HG03521 (cell line): ENCODE measurements around the gene MCOLN2.
"Not testable (repeated sequence)": the region's sequence is repeated elsewhere in the genome, so short reads cannot be mapped to it uniquely, and the experiment has no call there.

Experiments
- ATAC-seq: cut with Tn5 transposase; IDR thresholded peaks from one replicate; pipeline ENCODE4 v1.9.1; 2021; ENCODE audit warnings: mild to moderate bottlenecking, moderate library complexity; ENCODE audit not compliant: unreplicated experiment

MCOLN2 gene

DNA sequence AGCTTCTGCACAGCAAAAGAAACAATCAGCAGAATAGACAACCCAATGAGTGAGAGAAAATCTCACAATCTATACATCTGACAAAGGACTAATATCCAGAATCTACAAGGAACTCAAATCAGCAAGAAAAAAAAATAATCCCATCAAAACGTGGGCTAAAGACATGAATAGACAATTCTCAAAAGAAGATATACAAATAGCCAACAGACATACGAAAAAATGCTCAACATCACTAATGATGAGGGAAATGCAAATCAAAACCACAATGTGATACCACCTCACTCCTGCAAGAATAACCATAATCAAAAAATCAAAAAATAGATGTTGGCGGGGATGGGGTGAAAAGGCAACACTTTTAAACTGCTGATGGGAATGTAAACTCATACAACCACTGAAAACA is 10.4 kb downstream of the MCOLN2 start:
- not testable (repeated sequence) for ATAC-seq

DNA sequence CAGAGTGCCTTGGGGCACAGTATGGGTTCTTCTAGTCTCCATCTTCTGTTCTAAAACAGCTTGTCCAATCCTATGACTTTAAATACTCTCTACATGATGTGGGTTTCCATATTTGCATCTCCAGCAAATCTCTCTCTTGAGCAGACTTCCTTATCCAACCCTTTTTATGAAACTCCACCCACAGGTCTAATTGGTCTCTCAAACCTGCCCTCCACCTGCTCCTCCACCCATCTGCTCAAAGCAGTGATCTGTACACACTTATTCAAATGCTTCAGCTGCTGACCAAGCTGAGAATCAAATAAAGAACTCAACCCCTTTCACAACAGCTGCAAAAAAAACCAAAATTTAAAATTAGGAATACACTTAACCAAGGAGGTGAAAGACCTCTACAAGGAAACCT is 11.5 kb downstream of the MCOLN2 start:
- peak; percentile 53 for ATAC-seq

DNA sequence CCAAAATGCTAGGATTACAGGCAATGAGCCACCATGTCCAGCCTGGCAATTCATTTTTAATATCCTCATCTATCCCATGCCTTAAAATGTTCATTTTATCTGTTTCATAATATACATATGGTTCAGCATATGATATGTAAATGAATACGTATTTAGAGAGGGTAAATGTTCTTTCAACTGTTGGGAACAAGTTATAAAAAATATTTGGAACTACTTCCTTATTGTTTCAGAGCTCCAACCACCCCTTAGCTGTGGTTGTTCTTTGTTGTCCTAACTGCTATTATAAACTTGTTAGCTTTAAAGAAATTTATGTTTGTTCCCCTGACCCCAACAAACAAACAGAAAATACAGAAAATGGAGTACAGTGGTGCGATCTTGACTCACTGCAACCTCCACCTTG is 14.5 kb downstream of the MCOLN2 start:
- ATAC-seq: no peak

DNA sequence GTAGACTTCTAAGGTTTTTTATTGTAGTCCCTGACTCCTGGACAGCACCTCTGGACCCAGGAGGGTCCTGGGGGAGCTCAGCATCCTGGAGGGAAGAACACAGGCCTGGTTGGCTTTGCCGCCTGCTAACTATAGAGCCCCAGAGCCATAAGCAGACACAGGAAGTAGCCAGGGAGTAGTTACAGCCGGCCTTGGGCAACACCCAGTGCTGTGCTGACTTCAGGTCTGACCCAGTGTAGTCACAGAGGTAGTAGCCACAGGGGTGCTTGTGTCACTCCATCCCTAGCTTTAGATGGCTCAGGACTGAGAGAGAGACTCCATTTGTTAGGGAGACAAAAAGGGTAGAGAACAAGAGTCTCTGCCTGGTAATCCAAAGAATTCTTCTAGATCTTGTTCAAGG is 21.9 kb downstream of the MCOLN2 start:
- ATAC-seq: no peak

DNA sequence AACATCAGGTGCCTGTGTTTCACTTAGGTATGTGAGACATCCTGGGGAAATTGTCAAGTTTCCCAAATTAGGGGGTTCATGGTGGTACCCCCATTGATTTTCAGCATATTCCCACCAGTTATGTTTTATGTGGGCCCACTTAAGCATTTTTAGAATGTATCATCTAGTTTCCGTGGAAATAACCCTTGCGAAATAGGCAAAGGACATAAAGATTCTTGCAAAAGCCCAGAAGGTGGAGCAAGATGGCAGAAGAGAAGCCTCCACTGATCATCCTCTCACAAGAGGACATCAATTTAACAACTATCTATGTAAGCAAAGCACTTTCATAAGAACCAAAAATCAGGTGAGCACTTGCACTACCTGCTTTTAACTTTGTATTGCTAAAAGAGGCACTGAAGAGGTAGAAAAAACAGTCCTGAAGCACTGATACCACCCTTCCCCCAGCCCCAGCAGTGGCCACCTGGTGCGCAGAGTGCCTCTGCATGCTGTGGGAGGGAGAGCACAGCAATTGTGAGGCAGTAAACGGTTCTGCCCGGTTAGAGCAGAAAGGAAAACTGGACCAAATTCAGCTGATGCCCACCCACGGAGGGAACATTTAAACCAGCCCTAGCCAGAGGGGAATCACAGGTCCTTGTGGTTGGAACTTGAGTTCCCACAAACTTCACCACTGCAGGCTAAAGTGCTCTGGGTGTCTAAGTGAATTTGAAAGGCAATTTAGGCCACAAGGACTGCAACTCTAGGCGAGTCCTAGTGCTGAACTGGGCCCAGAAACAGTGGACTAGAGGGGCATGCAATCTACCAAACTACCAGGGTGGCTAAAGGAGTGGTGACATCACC is 23.2 kb downstream of the MCOLN2 start:
- ATAC-seq: peak; percentile 47

DNA sequence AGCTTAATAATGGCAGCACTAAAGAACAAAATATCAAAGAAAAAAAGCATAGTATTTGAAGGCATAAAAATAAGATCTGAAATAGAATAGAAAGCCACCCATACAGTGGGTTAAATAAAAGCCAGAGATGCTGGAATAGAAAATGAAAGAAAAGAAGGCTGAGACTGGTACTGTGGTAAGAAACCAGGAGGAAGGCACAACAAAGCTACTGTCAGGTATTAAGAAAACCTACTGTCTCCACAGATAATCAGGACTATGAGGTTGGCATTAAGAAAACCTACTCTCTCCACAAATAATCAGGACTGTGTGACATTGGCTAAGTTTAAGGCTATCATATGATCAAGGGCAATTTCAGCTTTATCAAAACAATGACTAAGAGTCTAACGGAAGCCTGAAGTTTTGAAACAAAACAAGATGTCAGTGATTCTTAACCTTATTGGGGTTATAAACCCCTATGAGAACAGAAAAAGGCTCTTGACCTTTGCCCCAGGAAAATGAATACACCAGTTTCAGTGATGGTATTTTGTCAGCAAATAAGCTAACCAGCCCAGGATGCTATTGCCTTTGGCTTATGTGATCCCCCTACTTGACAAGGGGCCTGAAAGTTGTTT is 24.4 kb downstream of the MCOLN2 start:
- no peak for ATAC-seq

DNA sequence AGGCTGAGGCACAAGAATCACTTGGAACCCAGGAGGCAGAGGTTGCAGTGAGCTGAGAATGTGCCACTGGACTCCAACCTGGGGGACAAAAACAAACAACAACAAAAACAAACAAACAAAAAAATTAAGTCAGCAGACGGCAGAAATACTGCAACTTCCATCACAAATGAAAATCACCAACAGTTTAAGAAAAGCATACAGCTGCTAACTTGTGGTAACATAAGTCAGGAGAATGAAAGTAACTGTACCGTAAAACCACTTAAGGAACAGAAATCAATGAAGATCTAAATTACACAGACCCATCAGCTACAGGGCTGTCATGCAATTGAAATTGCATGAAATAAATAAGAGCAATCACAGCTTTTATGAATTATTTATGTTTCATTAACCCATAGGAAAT is 25.0 kb downstream of the MCOLN2 start:
- ATAC-seq: no peak

DNA sequence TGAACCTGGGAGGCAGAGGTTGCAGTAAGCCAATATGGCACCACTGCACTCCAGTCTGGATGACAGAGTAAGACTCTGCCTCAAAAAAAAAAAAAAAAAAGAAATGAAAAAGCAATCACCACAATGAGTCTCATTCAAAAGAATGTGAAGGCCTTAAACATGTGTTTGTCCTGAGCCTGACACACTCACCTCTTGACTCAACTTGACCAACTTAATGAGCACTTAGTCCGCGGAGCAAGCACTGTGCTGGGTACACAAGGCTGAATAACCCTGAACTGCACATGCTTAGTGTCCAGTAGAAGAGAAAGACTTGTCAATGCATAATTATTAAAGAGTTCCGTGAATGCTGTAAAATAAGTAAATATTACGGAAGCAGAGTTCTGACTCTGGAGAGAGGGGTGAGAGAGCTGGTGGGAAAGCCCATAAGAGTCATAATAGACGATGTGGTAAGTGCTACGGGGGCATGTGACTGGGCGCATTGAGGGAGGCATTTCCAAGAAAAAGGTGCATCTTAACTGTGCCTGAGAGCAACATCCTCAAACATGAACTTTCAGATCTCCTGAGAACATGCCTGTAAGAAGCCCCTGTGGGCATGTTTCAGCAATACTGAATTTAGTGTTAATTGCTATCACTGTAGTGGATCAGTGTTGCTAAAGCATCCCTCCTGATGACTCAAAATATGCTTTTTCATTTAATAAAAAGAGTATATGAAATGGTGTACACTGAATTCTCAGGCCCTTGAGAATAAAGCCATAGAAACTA is 27.2 kb downstream of the MCOLN2 start:
- peak; percentile 48 for ATAC-seq

DNA sequence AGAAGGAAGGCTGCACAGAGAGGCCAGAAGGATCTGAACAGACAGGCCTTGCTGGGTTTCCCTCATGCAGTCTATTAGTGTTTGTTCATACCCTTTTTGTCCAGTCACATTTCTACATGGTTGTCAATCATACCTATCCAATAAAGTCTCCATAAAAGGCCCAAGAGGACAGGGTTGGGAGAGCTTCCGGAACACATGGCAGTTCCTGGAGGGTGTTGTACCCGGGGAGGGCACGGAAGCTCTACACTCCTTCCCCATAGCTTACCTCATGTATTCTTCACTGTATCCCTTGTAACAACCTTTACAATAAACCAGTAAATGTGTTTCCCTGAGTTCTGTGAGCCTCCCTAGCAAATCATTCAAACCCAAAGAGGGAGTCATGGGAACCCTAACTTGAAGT is 28.0 kb downstream of the MCOLN2 start:
- no peak for ATAC-seq

DNA sequence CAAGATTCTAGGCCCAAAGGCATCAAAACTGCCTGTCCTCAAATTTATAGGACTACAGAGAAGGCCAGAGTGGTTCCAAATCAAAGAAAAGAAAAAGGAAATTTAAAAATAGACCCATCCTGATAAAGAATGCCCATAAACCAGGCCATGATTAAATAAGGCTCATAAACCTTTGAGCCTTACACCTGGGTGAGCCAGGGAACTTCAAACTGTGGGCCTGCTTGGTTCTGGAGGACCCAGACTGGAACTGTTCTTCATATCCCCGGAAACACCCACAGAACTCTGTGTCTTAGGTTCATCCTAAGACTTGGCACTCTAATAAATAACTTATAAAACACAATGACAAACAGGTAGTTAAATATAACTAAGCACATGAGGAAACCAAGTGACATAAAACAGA is 28.8 kb downstream of the MCOLN2 start:
- no peak for ATAC-seq

DNA sequence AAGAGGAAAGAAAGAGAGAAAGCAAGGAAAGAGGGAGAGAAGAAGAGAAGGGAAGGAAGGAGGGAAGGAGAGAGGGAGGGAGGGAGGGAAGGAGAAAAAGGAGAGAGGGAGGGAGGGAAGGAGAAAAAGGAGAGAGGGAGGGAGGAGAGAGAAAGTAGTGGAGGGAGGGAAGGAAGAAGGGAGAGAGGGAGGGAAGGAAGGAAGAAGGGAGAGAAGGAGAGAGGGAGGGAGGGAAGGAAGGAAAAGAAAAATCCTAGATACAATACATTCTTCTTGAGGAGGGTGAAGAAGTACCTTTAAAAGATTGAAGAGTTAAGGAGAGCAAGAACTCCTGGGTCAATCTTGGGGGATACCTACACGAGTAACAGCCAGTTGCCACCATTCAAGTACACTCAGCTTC is 29.2 kb downstream of the MCOLN2 start:
- no peak for ATAC-seq

DNA sequence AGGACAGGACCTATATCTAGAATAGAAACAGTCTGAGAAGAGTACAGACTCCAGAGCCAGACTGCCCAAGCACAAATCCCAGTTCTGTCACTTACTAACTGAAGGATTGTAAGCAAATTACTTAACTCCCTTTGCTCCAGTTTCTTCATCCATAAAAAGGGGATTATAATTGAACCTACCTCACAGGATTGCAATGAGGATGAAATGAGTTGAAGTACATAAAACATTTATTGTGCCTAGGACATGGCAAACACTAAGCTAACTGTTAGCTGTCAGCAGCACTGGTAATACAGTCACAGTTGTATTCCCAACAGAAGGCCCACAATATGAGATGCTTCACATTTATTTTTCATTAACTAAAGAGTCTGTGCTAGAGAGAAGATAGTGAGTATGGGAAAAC is 33.9 kb downstream of the MCOLN2 start:
- no peak for ATAC-seq

DNA sequence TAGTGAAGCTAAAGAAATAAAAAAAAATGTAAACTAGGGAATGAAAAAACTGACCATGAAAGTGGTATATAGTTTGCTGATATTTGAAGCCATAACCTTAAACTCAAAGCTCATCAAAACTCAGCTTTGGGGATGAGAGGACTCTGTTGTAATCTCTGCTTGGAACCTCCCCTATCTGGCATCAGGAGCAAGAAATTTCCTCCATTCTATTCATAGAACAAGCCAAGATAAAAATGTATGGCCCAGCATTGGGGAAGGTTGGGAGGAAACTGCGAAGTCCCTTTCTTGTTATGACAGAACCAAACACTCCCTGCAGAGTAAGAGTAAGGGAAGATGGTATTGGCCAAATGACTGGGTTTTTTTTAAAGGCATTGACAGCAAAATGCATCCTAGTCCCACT is 35.6 kb downstream of the MCOLN2 start:
- ATAC-seq: no peak

DNA sequence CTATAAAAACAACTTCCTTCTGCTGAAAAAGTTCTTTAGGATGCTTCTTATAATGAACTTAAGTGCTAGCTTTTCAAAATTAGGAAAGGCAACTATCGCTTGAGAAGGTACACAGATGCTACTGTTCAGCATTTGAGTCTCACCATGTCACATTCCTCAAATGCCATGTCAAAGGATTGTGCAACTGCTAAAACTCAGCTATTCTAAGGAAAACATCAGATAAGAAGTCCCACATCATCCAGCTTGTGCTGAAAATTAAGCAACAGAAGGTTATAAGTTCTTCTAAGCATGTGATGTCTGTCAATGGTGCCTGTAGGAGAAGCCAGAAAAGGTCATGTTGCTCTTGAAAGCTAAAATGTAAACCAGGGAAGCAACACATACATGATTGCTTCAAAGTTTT is 36.5 kb downstream of the MCOLN2 start:
- ATAC-seq: no peak

DNA sequence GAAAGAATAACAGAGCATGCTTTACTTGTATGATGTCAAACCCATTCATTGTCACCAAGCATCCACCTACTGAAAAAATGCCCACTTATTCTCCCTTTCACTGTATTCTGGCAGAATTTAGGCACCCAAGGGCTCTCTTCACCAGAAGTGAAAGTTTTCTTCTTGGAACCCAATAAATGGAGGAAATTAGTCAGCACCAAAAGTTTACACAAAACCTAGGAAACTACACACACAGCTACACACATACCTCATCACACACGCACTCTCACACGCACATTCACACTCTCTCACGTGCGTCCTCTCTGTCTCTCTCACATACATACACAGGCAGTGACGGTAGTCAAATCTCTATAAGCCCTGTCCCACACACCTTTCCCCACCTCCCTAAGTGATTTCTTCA is 37.6 kb downstream of the MCOLN2 start:
- peak; percentile 94 for ATAC-seq

DNA sequence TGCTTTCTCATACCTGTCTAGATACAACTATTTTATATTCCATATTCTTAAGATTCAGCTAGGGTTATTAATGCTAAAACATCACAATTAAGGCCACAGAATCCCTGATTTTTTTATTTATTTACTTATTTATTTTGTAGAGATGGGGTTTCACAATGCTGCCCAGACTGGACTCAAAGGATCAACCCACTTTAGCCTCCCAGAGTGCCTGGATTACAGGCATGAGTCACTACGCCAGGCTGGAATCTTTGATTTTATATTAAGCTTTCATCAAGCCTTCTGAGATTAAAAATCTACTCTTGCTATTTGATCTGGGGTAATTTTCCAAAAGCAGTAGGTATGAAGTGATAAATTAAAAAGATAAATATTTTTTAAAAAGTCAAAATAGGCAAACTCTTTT is 38.9 kb downstream of the MCOLN2 start:
- ATAC-seq: no peak

DNA sequence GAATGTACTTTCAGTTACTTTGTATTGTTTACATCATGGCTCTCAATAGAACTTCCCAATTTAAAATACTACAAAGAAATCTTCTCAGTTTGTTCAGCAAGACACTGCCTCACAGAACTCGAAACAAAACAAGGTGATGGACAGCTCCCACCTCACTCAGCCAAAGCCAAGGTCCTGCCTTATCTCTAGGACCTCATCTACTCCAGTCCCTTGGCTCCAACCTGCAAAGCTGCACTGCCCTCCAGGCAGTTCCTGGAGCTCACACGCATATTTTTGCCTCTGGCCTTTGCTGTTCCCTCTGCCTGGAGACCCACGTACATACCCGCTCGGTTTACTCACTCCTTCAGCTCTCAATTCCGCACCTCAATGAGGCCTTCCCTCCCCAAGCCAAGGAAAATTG is 40.3 kb downstream of the MCOLN2 start:
- ATAC-seq: no peak

DNA sequence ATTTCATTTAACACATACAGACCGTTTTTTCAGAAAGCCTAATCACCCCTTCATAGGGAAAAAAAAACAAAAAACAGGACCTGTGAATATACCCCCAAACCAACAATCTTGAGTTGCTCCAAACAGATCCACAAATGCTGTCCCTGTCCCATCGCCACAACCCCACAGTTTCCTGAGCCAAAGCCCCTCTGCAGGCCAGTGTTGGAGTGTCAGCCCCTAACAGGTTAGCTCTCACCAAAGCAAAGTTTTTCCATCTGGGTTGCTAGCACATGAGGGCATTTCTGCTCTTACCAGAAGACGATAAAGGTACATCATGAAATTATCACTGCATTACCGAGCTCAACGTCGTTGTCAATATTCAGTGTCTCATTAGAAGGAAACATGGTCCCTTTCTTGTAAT is 40.8 kb downstream of the MCOLN2 start:
- no peak for ATAC-seq

DNA sequence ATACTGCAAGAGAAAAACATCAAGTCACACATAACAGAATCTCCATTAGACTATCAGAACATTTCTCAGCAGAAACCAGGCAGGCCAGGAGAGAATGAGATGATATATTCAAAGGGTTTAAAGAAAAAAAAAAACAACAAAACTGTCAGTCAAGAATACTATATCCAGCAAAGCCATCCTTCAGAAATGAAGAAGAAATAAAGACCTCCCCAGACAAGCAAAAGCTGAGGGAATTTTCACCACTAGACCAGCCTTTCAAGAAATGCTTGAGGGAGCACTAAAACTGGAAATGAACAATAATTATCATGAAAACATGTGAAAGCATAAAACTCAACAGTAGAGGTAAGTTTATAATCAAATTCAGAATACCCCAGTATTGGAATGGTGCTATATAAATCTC is 47.2 kb downstream of the MCOLN2 start:
- ATAC-seq: no peak

DNA sequence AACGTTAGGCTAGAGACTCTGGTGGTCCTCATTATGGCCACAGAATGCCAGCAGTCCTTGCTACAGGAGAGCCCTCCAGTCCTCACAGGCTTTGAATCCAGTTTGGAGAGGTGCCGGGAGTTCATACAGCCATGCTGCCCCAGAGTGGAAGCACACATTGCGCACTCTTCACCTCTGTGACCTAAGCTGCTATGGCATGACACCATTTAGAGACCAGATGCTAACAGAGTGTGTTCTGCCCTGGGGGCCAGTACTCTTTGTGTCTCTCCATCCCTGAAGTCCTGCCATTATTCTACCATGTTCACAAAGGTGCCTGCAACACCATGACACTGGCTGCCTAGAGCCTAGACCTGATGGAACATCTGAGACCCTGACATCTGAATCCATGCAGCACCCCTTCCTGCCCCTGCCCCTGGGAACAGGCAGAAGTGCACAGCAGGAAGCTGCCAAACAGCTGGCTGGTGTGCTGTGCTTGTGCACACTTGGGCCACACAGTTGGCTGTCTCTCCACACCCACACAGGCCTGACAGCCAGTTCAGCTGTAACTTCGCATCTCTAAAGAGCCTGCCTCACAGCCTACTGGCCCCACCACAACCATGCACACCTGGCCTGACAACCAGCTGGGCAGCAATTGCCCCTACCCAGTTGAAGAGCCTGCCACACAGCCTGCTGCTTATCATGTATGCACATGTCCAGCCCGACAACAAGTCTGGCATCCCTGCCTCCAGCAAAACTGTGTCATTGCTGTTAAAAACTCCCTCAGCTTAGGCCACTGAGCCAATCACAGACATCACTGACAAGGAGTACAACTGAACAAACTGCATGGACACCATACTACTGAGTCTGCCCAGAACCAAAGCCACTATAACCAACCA is 49.1 kb downstream of the MCOLN2 start:
- no peak for ATAC-seq

DNA sequence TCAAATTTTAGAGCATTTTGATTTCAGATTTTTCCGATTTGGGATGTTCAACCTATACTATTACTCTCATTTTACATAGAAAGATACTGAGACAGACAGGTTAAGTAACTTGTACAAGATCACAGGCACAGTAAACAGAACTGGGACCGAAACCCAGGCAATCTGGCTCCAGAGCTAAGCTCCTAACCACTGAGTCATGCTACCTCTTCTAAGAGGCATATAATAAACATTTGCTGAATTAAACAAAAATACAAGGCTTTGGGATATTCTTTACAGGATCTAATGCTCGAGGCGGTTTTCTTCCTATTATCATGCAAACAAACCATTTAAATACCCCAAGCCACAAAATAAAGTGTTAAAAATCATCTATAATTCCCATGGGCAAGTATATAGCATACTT is 50.3 kb downstream of the MCOLN2 start:
- no peak for ATAC-seq
